Lower leg skin (tissue), 3 donors: Measurements from ENCODE around the gene TBX1.

ENCODE experiments used
- CTCF ChIP-seq, 3 donors: fragments of 450-650 bp; IDR thresholded peaks; one replicate each; pipeline ENCODE4 v1.5.1; 2016; ENCODE audit warnings: antibody characterized with exemption in 3 of 3, mild to moderate bottlenecking in 3 of 3, moderate library complexity in 2 of 3
- POLR2A ChIP-seq, 2 donors: fragments of 450-650 bp; IDR thresholded peaks; one replicate each; pipeline ENCODE4 v1.6.1; 2016 to 2017; ENCODE audit warnings: antibody characterized with exemption in 2 of 2, mild to moderate bottlenecking in 1 of 2, moderate library complexity in 1 of 2

DNA sequence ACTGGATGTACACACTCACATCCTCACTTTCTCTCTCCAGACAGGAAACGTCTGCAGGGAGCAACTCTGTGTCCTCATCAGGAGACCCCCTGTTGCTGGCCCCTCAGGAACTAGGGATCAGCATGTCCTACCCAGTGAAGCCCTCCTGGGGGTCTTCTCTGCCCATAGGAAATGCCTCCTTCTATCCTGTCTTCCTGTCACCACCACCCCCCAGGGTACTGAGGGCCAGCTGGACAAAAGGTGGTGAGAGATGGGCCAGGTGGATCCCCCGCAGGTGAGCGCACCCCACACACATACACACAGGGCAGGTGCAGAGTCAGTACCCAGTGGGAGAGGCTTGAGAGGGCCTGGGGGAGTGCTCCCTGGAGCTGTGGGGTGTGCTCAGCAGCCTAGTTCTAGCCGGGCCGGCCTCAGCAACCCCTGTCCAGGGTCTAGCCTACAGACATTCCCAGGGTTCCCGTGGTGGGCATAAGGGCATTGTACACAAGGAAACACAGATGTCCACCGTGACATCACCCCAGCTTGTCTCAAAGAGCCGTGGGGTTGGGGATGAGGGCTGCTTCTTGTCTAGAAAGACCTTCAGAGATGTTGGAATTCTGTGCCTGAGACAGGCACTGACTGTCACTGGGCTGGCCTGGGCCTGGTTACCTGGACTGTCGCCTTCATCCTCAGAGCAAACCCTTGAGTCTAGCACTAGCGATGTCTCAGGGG lies 28.0 kb upstream of the TBX1 start:
- TF ChIP-seq CTCF (IDR thresholded peaks at IDR 0.05) (no peak), POLR2A (IDR thresholded peaks at IDR 0.05) (no peak)
